Fibroblast of gingiva (primary cell): ENCODE data around the gene TSPAN16.

Experiments used
- DNase-seq: peaks from one replicate; pipeline ENCODE4 v3.0.0-alpha.2; 2011; ENCODE audit warnings: low read depth

The TSPAN16 gene

DNA sequence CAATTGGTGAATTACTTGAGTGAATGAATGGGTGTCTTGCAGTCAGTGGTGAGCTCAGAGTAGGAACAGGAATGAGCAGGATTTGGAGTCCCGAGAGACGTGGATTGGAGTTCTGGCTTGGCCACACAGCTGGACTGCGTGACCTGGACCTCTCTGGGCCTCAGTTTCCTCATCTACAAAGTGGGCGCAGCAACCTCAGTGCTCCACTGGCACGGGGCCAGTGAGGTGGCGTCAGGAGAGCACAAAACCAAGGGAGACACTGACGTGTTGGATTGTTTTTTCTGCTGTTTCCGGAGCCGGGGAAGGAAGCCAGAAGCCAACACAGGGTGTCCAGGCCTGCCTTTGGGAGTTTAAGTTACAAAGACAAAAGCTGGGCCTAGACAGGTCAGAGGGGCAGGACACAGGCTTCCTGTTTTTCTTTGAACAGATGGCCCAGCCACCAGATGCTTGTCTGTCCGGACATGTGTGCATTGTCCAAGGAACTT lies 27.1 kb upstream of the TSPAN16 start:
- DNase-seq = peak; percentile 71

DNA sequence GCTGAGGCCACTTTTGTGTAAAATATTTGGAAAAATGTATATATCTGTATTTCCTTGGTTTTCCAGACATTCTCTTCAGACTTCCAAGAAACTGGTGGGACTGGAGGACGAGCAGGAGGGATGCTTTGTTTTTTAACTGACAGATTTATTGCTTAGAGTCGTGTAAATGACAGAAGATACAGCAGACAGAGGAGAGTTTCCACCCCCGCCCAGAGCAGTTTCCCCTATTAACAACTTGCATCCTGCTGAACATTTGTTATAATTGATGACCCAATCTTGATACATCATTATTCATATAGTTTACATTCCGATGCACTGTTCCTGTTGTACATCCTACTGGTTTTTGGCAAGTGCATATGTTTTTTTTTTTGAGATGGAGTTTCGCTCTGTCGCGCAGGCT lies 26.6 kb upstream of the TSPAN16 start:
- peak; percentile 30 for DNase-seq

DNA sequence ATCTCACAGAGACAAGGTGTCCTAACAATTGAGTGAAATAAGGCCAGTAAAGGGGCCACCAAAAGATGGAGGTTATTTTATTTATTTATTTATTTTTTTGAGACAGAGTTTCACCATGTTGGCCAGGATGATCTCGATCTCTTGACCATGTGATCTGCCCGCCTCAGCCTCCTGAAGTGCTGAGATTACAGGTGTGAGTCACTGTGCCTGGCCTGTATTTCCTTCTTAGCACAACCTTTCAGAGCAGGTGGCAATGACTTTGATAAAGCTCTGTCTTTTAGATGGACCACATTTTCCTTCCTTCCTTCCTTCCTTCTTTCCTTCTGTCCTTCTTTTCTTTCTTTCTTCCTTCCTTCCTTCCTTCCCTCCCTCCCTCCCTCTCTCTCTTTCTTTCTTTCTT lies 22.7 kb upstream of the TSPAN16 start:
- DNase-seq = no peak

GRCh38 chr19:11273989-11274388 lies 22.0 kb upstream of the TSPAN16 start:
- no peak for DNase-seq

- no peak for DNase-seq
Observed at GRCh38 chr19:11274533-11275086, 21.4 kb upstream of the TSPAN16 start.

DNA sequence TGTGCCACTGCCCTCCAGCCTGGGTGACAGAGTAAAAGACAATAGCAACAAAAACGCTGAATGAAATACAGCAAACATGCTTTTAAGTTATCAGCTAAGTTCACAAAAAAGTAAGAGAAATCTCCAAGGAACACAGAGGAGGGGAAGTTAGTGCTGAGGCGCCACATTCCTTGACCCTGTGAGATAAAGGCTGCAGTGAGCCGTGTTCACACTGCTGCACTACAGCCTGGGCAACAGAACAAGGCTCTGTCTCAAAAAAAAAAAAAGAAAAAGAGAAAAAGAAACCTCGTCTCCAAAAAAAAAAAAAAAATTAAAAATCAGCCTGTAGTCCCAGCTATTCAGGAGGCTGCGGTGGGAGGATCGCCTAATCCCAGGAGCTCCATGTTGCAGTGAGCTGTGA lies 17.3 kb upstream of the TSPAN16 start:
- no peak for DNase-seq

- no peak for DNase-seq
Observed at GRCh38 chr19:11279505-11280236, 16.3 kb upstream of the TSPAN16 start.

GRCh38 chr19:11281356-11282049 lies 14.5 kb upstream of the TSPAN16 start:
- no peak for DNase-seq

DNA sequence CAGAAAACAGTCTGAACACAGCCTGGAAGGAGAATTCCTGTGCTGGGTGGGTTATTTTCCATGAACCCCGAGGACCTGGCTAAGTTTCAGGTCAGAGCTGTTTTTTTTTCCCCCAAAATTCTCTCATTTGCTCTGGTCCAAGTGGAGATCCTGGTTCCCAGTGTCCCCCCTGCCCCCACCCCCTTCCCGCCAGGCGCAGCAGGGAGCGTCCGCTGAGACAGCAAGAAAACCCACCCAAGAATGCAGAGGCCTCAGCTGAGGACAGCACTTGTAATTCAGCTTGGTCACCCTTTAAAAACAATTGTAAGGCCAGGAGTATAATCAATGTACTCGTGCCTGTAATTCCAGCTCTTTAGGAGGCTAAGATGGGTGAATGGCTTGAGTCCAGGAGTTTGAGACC lies 11.4 kb upstream of the TSPAN16 start:
- DNase-seq = no peak

DNA sequence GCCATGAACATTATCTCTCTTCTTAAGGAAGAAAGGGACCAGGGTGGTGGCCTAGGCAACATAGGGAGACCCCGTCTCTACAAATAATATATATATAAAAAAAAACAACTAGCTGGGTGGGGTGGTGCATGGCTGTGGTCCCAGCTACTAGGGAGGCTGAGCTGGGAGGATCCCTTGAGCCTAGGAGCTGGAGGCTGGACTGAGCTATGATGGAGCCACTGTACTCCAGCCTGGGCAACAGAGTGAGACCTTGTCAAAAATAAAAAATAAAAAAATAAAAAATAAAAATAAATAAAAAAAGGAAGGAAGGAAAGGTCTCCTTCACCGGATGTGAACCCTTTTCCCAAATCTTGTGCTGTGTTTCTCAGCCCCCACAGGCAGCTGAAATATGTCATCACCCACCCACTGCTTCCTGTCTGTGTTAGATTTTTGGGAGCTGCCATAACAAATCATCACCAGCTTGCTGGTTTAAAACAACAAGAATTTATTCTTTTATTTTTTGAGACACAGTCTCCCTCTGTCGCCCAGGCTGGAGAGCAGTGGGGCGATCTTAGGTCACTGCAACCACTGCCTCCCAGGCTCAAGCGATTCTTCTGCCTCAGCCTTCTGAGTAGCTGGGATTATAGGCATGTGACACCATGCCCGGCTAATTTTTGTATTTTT lies 9.5 kb upstream of the TSPAN16 start:
- DNase-seq = peak; percentile 14

- peak; percentile 22 for DNase-seq
Observed at GRCh38 chr19:11288349-11288748, 7.6 kb upstream of the TSPAN16 start.

- no peak for DNase-seq
Observed at GRCh38 chr19:11290256-11290655, 5.7 kb upstream of the TSPAN16 start.

DNA sequence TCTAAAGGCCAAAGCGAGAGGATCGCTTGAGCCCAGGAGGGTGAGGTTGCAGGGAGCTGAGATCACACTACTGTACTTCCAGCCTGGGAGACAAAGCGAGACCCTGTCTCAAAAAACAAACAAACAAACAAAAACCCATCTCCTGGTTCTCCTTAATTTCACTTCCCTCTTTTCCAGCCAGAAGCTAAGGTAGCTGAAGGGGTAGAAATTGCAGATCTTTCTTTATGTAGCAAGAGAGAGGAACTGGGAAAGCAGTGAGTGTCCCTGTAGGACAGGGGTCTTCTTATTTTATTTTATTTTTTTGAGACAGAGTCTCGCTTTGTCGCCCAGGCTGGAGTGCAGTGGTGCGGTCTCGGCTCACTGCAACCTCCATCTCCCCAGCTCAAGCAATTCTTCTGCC lies 4.5 kb upstream of the TSPAN16 start:
- DNase-seq = no peak

GRCh38 chr19:11291991-11292390 lies 4.0 kb upstream of the TSPAN16 start:
- no peak for DNase-seq

DNA sequence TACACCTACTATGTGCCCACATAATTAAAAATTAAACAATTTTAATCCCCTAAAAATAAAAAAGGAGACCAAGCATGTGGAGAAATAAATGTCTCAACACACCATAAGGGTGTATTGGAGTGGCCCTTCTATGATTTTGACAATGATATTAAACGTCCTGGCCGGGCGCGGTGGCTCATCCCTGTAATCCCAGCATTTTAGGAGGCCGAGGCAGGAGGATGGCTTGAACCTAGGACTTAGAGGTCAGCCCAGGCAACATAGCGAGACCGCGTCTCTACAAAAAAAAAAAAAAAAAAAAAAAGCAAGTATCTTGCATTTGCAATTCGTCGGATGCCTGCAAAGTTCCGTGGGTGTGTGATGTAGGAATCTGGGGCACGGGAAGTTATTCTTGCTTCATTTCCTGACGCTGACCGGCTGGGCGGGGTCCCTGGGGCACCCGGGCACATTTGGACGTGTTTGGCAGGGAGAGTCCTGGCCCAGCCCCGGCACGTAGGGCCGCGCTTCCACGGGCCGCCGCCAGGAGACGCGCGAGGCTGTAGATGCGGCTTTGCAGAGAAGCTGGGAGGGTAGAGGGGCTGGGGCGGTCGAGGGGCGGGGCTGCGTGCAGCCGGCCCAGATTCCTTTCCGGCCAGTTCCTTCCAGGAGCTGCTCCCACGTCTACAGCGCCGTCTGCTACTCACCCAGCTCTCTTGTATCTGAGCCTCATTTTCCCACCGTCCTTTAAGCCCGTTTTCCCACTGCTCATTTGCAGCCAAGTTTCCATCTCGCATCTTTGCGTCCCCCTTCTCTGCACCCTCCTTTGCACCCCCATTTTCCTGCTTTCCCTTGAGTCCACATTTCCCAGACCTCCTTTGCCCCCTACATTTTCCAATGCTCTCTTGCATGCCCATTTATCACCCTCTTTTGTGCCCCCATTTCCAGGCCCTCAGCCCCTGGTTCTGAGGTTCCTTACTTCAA lies 2.2 kb upstream of the TSPAN16 start:
- peak; percentile 95 for DNase-seq

DNA sequence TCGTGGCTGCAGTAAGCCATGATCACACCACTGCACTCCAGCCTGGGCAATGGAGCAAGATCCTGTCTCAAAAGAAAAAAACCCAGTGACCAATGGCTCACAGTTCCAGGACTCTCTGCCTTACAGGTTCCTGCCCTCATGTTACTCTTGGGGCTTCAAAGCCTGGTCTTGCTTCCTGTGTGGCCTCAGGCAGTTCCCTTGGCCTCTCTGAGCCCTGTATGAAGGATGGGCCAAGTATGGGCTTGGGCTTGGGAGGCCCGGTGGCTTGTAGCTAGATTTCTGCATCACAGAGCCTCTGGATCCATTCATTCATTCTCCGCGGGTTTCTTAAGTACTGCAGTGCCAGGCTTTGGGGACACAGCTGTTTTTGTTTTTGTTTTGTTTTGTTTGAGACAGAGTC lies 780 bp upstream of the TSPAN16 start:
- no peak for DNase-seq

DNA sequence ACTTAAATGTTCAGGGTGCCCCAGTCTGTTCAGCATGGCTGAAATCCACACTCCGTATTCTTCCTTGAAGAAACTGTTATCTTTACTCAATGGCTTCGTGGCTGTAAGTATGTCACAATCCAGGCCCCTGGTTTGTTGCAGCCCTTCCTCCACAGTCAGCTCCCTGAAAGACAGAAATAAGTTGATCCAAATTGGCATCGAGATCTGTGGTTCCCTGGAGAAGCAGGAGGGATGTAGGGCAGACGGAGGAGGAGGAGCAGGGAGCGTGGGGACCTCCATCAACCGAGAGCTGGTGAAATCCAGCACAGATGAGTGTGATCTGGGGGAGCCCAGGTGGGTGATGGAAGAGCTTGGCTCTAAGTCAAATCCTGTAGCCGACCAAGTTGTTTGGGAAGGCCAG lies 304 bp downstream of the TSPAN16 start:
- peak; percentile 24 for DNase-seq

DNA sequence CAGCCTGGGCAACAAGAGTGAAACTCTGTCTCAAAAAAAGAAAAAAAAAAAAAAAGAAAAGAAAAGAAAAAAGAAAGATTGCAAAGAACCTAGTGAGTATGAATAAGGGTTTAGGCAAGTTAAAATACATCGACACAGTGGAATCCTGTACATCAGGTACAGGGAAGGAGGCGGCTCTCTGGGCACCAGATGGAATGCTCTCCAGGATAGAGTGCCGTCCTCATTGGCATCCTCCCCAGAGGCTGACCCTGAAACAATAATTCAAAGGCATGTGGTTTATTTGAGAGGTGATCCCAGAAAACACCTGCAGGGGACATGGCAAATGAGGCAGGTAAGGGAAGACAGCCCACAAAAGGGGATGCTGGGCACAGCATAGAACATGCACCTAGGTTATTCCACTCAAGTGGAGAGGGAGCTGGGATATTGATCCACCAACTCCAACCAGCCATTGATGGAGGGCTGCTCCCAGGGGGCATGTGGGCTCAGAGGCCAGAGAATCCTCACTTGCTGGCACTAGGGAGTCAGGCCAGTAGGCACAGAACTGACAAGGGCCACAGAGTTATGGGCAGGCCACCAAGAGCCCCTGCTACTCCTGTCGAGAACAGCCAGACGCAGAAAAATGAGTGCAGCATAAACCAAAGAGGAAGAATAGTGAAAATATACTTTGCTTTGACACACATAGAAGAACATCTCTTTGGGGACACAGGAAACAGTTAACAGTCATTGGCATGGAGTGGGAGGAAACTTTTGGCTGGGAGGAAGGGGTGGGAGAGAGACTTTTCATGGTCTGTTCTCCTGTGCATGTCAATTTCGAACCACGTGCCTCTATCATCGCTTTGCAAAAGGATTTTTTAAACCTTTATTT lies 4.2 kb downstream of the TSPAN16 start:
- DNase-seq = no peak

GRCh38 chr19:11300811-11301120 lies 4.8 kb downstream of the TSPAN16 start:
- no peak for DNase-seq

DNA sequence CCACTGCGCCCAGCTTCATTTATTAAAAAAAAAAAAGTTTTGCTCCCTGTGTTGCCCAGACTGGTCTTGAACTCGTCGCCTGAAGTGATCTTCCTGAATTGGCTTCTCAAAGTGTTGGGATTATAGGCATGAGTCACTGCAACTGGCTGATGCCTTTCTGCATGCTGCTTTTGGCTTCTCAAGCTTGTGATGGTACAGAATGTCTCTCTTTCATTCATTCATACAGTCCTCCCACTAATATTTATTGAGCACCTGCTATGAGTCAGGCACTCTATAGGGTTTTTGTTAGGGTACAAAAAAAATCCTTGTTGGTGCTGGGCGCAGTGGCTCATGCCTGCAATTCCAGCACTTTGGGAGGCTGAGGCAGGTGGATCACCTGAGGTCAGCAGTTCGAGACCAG lies 9.0 kb downstream of the TSPAN16 start:
- DNase-seq = no peak

DNA sequence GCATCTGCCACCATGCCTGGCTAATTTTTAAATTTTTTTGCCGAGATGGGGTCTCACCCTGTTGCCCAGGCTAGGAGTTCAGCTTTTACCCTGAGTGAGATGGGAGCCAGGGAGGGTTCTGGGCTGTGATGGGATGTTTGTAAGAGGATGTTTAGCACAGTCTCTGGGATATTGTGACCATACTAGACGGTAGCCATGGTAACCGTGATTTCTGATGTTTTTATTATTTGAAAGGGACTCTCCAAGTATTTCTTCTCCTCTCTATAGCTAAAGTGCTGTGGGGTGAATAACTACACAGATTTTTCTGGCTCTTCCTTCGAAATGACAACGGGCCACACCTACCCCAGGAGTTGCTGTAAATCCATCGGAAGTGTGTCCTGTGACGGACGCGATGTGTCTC lies 10.4 kb downstream of the TSPAN16 start:
- DNase-seq = no peak
